ENCODE results near the gene ACTN1.
A peak's percentile ranks its signal among the peaks of the same experiment; 100 is the strongest.
"Not testable (repeated sequence)": the region's sequence is repeated elsewhere in the genome, so short reads cannot be mapped to it uniquely, and the experiment has no call there.

Gene ACTN1

DNA sequence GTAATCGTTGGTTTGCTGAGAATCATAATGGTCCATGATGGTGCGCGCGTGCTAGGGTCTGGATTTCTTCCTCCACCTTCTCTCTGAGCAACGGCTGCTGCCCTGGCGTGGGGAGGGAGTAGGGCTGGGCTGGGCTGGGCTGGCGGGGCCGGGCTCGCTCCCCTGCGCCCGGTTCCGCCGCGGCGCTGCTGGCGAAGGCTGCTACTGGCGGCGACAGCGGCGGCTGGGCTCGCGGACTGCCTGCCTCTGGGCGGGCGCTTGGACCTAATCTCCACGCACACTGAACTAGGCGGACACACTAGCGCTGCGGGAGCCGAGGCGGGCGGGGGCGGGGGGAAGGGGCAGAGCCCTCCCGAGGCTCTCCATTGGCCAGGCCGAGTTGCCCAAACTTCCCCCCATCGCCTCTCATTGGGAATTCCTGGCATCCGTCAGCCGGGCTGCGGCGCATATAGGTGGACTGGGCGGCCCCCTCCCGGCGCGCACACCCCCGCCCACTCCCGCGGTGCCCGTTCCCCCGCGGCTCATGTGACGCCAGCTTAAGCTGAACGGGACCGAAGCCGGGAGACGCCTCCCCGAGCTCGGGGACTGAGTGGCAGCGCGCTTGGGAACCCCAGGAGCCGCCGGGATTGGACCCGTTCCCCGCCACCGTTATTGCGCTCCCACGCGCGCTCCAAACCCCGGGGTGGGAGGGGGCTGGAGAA is at the start of gene ACTN1:
Gene ACTN1 (minus strand): TSS at position 282 of the 701 bp plus-strand sequence. CDS start 246 bp downstream, at position 36.
- Mint-ChIP-seq H3K4me1 (peaks cover 45% of the 10 kb centered on the region), H3K27ac (peak within 1 kb of the TSS; percentile 40), H3K36me3 (no peaks in the 10 kb centered on the region), H3K9me3 (no peaks in the 10 kb centered on the region), H3K4me3 (peak within 1 kb of the TSS; percentile 80)
- ATAC-seq (peak; percentile 56), DNase-seq (ENCODE audit: low spot score in 2 of 2) (peak; percentile 30 to 72)

DNA sequence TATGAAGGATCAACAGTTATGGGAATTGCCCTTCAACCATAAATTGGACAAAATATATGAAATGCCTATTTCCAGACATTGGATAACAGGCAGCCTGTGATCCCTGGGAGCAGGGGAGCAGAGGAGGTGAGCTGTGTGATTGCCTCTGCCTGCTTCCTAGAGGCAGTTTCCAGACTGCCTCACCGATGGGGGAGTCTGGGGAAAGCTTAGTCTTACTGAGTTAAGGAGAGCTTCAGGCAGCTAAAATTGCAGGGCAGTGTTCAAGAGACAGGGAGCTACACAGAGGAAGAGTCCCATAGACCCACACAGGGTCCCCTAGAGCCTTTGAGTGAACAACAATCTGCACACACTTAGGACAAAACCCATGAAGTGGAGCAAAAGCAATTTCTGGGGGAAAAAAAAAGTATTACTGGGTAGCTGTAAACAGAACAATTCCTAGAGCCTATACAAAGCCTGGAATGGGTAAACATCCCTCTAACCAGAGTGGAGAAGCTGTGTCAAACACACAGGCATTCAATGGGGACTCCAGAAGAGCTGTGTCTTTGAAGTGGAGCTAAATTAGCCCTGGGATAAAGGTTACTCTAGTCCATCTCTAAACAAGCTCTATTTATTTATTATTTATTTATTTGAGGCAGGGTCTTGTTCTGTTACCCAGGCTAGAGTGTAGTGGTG is 48.3 kb upstream of the ACTN1 start:
- Mint-ChIP-seq H3K4me1 (no peaks in the 10 kb centered on the region), H3K4me3 (no peak overlapping the region), H3K9me3 (no peaks in the 10 kb centered on the region), H3K27ac (no peak overlapping the region), H3K36me3 (no peaks in the 10 kb centered on the region)
- ATAC-seq (no peak), DNase-seq (ENCODE audit: low spot score in 2 of 2) (no peak)

DNA sequence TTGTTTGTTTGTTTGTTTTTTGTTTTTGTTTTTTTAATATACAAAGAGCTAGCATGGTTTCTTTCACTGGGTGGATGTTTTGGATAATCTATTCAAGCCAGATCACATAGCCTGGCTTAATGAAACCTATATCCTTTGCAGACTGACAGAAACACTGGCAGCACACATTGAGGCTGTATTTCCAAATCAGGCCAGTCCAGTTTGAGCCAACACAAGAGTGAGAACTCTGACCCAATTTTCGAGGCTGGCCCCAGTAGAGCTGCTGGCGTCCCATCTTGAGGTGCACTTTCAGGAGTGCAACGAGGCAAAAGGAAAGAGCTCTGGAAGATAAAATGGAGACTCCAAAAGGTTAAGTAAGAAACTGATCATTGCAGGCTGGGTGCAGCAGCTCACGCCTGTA is 43.9 kb upstream of the ACTN1 start:
- H3K27ac Mint-ChIP-seq, result no peak overlapping the region
- DNase-seq (ENCODE audit: low spot score in 2 of 2) (no peak), ATAC-seq (no peak)
- H3K4me1 Mint-ChIP-seq, result no peaks in the 10 kb centered on the region
- no peak overlapping the region for H3K4me3 Mint-ChIP-seq
- no peaks in the 10 kb centered on the region for H3K9me3 Mint-ChIP-seq
- no peaks in the 10 kb centered on the region for H3K36me3 Mint-ChIP-seq

DNA sequence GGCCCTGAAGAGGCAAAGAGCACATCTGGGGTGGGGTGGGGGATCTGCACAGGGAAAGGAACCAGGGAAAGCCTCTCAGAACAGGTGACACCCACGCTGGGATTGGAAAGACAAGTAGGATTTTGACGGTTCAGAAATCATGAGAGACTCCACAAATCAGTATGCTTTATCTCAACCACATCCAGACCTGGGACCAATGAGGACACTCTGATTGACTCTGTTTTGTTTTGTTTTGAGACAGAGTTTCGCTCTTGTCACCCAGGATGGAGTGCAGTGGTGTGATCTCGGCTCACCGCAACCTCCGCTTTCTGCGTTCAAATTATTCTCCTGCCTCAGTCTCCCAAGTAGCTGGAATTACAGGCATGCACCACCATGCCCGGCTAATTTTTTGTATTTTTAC is 43.0 kb upstream of the ACTN1 start:
- H3K27ac Mint-ChIP-seq; H3K36me3 Mint-ChIP-seq; H3K4me1 Mint-ChIP-seq; ATAC-seq; DNase-seq (ENCODE audit: low spot score in 2 of 2); H3K9me3 Mint-ChIP-seq; H3K4me3 Mint-ChIP-seq: not testable (repeated sequence)

DNA sequence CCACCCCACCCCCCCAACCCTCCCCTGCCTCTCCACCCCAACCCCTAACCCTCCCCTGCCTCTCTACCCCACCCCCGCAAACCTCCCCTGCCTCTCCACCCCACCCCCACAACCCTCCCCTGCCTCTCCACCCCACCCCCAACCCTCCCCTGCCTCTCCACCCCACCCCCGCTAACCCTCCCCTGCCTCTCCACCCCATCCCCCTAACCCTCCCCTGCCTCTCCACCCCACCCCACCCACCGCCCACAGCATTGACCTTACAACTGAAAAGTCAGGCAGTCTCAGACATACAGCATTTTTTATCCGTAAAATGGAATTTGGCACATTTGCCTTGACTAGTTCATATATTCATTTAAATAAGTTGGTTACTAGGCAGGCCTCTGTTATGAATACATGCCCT is 38.6 kb upstream of the ACTN1 start:
- Mint-ChIP-seq H3K4me1 (no peaks in the 10 kb centered on the region), H3K36me3 (no peaks in the 10 kb centered on the region)

DNA sequence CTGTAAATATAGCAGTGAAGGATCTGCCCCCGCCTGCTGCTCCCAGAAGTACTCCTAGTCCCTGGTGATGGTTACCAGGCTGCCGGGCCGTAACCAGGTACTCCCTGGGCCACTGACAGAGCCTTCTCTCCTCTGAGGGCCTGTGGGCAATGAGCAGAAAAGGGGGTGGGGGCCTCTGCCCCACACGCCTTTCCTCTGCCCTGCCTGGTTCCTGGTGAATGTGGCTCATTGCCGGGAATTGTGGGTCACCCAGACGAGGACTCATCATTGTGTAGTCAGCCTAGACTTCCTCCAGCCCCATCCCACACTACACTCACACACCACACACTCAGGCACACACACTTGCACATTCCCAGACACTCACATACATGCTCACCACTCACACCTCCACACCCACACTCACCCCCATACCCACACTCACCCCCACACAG is 35.7 kb upstream of the ACTN1 start:
- DNase-seq (ENCODE audit: low spot score in 2 of 2), result no peak
- H3K27ac Mint-ChIP-seq, result no peak overlapping the region
- H3K9me3 Mint-ChIP-seq, result no peaks in the 10 kb centered on the region
- no peak overlapping the region for H3K4me3 Mint-ChIP-seq
- no peaks in the 10 kb centered on the region for H3K36me3 Mint-ChIP-seq
- H3K4me1 Mint-ChIP-seq, result no peaks in the 10 kb centered on the region
- ATAC-seq, result peak; percentile 42

More for the DNA sequence above, 38.6 kb upstream of the ACTN1 start:
- DNase-seq (ENCODE audit: low spot score in 2 of 2), result no peak
- Mint-ChIP-seq H3K27ac (no peak overlapping the region), H3K9me3 (no peaks in the 10 kb centered on the region), H3K4me3 (no peak overlapping the region)
- no peak for ATAC-seq

DNA sequence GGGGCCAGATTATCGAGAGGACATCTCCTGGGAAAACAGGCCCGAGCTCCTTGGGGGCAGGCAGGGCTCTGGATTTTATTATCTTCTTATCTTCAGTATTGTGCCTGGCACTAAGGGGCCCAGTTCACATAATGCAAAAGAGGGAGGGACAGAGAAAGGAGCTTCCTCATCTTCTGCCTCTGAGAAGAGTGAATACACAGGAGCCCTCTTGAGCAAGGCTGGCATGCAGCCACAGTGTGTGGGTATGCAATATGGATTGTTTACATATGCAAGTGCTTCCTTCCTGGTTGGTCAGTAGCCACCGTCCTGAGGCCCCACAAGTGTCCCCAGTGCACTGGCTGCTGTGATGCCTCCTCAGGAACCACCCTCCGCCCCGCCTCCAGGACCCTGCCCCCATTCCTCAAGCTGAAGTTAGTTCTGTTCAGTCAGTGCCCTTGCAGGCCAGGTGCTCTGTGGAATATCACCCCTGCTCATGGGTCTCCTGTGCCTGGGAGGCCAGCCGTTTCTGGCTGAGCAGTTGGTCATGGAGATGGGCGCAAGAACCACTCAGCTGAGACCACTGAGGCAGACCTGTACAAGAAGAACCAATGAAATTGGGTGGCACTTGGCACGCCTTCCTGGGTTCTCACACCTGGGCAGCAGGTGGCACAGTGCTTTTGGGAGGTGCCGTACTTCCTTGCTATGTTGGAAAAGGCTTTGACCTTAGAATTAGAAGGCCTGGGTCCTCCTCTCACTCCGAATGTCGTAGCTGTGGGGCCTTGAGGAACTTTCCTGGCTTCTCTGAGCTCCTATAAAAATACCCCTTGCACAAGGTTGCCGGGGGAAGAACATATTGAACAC is 35.1 kb upstream of the ACTN1 start:
- H3K4me3 Mint-ChIP-seq, result no peak overlapping the region
- ATAC-seq (peak; percentile 26), DNase-seq (ENCODE audit: low spot score in 2 of 2) (no peak)
- H3K9me3 Mint-ChIP-seq, result no peaks in the 10 kb centered on the region
- no peaks in the 10 kb centered on the region for H3K36me3 Mint-ChIP-seq
- no peaks in the 10 kb centered on the region for H3K4me1 Mint-ChIP-seq
- no peak overlapping the region for H3K27ac Mint-ChIP-seq

DNA sequence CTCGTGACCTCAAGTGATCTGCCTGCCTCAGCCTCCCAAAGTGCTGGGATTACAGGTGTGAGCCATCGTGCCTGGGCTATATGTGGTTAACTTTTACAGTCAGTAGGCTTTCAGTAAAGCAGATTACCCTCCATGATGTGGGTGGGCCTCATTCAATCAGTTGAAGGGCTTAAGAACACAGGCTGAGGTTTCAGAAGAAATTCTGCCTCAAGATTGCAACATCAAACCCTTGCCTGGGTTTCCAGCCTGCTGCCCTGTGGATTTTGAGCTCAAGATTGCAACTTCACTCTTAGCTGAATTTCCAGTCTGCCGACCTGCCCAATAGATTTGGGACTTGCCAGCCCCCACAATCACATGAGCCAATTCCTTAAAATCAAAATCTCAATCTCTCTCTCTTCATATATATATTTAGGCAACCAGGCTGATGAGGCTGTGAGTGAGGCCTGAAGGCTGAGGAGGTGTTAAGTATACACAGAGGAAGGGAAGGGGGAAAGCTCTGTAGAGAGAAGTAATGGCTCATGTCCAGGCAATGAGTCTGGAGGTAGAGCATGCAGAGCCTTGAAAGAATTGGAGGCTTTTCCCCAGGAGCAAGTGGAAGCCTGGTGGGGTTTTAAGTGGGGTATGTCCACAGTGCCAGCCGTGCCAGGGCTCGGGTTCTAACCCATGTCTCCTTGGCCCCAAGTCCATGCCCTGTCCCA is 33.3 kb upstream of the ACTN1 start:
- Mint-ChIP-seq H3K27ac (no peak overlapping the region), H3K36me3 (no peaks in the 10 kb centered on the region), H3K9me3 (no peaks in the 10 kb centered on the region), H3K4me3 (no peak overlapping the region), H3K4me1 (no peaks in the 10 kb centered on the region)
- no peak for DNase-seq (ENCODE audit: low spot score in 2 of 2)
- ATAC-seq, result no peak

DNA sequence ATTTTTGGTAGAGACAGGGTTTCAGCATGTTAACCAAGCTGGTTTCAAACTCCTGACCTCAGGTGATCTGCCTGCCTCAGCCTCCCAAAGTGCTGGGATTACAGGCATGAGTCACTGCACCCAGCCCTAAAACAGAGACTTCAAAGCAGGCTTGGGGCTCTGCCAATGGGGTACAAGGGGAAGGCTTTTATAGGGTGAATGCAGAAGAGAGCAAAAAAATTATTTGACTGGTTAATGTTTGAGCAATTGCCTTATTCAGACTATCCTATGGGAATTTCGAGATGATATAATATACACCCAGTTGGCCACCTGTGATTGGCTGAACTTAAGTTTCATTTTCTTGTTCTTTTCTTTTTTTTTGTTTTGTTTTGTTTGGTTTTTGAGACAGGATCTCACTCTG is 31.5 kb upstream of the ACTN1 start:
- ATAC-seq, result no peak
- Mint-ChIP-seq H3K4me3 (no peak overlapping the region), H3K36me3 (no peaks in the 10 kb centered on the region), H3K9me3 (no peaks in the 10 kb centered on the region), H3K27ac (no peak overlapping the region), H3K4me1 (peaks cover 4% of the 10 kb centered on the region)
- no peak for DNase-seq (ENCODE audit: low spot score in 2 of 2)

DNA sequence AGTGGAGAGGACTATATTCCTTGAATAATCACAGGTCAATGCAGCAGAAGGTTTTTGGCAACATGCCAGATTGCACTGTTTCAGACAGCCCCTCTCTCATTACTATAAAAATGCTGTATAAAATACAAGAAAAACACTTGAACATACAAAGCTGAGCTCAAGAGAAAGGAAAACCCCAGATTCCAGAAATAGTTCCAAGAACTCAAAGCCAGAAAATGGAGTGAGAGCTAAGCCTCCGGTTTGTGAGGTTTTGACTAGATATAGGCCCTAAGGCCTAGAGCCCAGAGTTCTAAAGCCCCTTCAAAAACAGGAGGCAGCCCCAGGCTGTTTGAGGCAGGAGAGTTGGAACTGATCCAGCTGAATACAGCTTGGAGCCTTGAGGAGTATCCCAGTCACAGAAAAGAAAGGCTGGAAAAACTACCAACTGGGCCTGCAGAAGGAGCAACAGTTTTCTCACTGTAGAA is 29.4 kb upstream of the ACTN1 start:
- Mint-ChIP-seq H3K4me1 (peaks cover 14% of the 10 kb centered on the region), H3K36me3 (no peaks in the 10 kb centered on the region), H3K4me3 (no peak overlapping the region), H3K27ac (no peak overlapping the region), H3K9me3 (no peaks in the 10 kb centered on the region)
- ATAC-seq, result no peak
- DNase-seq (ENCODE audit: low spot score in 2 of 2), result no peak

DNA sequence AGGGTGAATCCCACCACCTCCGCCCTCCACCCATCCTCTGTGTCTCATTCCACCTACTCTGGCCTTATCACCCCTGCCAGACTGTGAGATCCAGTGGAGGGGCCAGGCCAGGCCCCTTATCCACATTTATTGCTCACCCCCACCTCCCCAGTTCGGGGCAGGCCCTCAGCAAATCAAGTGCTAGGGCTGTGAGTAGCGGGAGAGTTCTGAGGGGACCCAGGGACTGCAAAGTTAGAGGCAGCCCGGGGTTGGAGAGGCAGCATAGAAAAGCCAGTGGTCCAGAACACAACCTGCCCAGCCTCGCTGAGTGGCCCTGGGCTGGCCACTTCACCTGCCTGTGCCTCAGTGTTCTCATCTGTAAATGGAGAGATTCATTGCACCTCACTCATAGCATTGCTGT is 27.2 kb upstream of the ACTN1 start:
- no peaks in the 10 kb centered on the region for H3K36me3 Mint-ChIP-seq
- H3K4me1 Mint-ChIP-seq, result peaks cover 19% of the 10 kb centered on the region
- ATAC-seq (no peak), DNase-seq (ENCODE audit: low spot score in 2 of 2) (no peak)
- H3K4me3 Mint-ChIP-seq, result no peak overlapping the region
- H3K27ac Mint-ChIP-seq, result no peak overlapping the region
- H3K9me3 Mint-ChIP-seq, result no peaks in the 10 kb centered on the region

DNA sequence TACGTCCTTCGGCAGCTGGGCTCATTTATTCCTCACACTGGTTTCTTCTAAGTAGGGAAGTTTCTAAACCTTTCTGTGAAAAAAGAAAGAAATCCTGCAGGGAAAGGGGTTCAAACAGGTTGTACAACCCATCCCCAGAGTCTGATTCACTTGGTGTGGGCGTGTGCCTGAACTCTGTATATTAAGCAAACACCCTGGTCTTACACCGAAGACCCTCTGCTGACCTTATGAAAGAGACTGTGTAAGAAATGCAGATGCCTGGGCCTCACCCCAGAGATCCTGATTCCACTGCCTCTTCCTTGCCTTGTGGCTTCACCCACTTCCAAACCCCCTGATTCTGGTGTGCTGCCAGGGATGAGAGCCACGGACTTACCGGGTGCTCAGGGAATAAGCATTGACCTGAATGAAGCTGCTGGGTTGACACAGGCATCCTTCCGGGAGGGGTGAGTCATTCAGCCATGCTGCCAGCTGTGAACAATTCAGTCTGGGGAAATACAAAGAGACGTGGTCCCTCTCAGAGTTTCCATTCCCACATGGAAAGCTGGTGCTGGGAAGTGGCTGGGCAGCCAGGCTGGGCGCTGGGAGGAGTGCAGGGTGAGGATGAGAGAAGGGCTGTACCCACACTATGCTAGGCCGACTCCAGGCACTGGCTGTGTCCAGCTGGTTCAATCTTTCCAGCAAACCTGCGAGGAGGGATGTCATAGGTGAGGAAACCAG is 26.5 kb upstream of the ACTN1 start:
- Mint-ChIP-seq H3K27ac (no peak overlapping the region), H3K9me3 (no peaks in the 10 kb centered on the region), H3K4me3 (no peak overlapping the region), H3K36me3 (no peaks in the 10 kb centered on the region), H3K4me1 (peaks cover 19% of the 10 kb centered on the region)
- DNase-seq (ENCODE audit: low spot score in 2 of 2) (no peak), ATAC-seq (peak; percentile 39)

DNA sequence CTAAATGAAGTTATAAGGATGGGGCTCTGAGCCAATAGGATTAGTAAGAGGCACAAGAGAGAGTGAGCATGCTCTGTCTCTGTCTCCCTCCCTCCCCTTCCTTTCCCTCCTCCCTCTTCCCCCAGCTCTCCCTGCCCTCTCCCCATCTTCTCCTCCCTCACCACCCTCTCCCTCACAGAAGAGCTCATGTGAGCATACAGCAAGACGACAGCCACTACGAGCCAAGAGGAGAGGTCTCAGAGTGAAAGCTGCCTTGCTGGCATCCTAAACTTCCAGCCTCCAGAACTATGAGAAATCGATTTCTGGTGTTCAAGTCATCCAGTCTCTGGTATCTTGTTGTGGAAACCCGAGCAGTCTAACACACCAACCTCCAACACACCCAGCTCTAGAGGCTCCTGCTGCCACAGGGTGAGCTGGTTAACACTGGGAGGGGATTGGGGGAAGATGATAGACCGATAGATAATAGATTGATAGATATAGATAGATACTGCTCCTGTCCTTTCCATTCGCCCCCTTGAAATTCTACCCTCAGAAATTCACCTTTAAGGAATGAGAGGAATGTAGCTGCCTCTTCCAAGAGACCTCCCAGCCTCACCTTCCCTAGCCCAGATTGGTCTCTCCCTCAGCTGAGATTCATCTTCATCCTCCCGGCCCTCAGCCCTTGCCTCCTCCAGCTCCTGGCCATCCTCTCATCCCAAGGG is 25.8 kb upstream of the ACTN1 start:
- DNase-seq (ENCODE audit: low spot score in 2 of 2) (no peak), ATAC-seq (no peak)
- no peaks in the 10 kb centered on the region for H3K9me3 Mint-ChIP-seq
- H3K27ac Mint-ChIP-seq, result no peak overlapping the region
- H3K4me3 Mint-ChIP-seq, result no peak overlapping the region
- no peaks in the 10 kb centered on the region for H3K36me3 Mint-ChIP-seq
- peaks cover 19% of the 10 kb centered on the region for H3K4me1 Mint-ChIP-seq

DNA sequence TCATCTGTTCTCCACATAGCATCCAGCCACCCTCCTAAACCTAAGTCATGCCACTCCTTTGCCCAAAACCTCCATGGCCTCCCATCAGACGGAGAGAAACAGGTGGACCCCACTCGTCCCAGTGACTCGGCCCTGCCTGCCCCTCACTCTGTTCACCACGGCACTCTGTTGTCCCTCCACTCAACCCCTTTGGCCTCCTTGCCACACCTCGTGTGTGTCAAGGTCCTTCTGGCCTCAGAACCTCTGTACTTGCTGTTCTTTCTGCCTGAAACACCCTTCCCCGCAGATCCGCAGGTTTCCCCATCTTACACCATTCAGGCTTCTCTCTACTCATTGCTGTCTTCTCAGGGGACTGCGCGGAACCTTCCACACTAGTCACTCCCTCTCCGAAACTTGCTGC is 24.5 kb upstream of the ACTN1 start:
- H3K27ac Mint-ChIP-seq, result peak overlapping the region; percentile 10
- H3K4me3 Mint-ChIP-seq, result no peak overlapping the region
- no peaks in the 10 kb centered on the region for H3K9me3 Mint-ChIP-seq
- H3K36me3 Mint-ChIP-seq, result no peaks in the 10 kb centered on the region
- H3K4me1 Mint-ChIP-seq, result peaks cover 19% of the 10 kb centered on the region
- DNase-seq (ENCODE audit: low spot score in 2 of 2) (no peak), ATAC-seq (no peak)
